OCI-LY1 (cell line): ENCODE results near the gene WFDC1.

ENCODE experiments used
- H2AFZ ChIP-seq: fragments of 200-600 bp; sonication (generic), shearing (Covaris generic); 2 replicates; pipeline ENCODE4 v1.6.0; 2014; ENCODE audit warnings: antibody characterized with exemption, mild to moderate bottlenecking, low read length
- H3F3A ChIP-seq: fragments of 200-600 bp; sonication (generic), shearing (Covaris generic); 2 replicates; pipeline ENCODE4 v1.6.0; 2014; ENCODE audit warnings: mild to moderate bottlenecking, antibody characterized with exemption, low read length, moderate library complexity; ENCODE audit not compliant: insufficient read depth
- H3K27ac ChIP-seq: fragments of 200-600 bp; sonication (generic); 2 replicates; pipeline ENCODE4 v1.5.1; 2014; ENCODE audit warnings: low read length, mixed run types, mild to moderate bottlenecking, low read depth; ENCODE audit not compliant: poor library complexity, severe bottlenecking
- H3K27me3 ChIP-seq: fragments of 200-600 bp; sonication (generic); 2 replicates; pipeline ENCODE4 v1.6.0; 2014; ENCODE audit warnings: antibody characterized with exemption, mild to moderate bottlenecking, low read length, moderate library complexity; ENCODE audit not compliant: insufficient read depth
- H3K36me3 ChIP-seq: fragments of 200-600 bp; sonication (generic); 2 replicates; pipeline ENCODE4 v1.6.1; 2014; ENCODE audit warnings: mild to moderate bottlenecking, antibody characterized with exemption, low read length, moderate library complexity, mixed read lengths; ENCODE audit not compliant: insufficient read depth
- H3K4me1 ChIP-seq: fragments of 200-600 bp; sonication (generic); 2 replicates; pipeline ENCODE4 v1.5.1; 2014; ENCODE audit warnings: mild to moderate bottlenecking, low read length, moderate library complexity; ENCODE audit not compliant: insufficient read depth, severe bottlenecking
- H3K4me2 ChIP-seq: fragments of 200-600 bp; sonication (generic), shearing (Covaris generic); 2 replicates; pipeline ENCODE4 v1.6.1; 2014; ENCODE audit warnings: low read length
- H3K4me3 ChIP-seq: fragments of 200-600 bp; sonication (generic); 2 replicates; pipeline ENCODE4 v1.5.1; 2014; ENCODE audit warnings: low read length, low read depth, mild to moderate bottlenecking, mixed read lengths; ENCODE audit not compliant: poor library complexity, severe bottlenecking
- H3K79me2 ChIP-seq: fragments of 200-600 bp; shearing (Covaris generic); 2 replicates; pipeline ENCODE4 v1.6.1; 2016; ENCODE audit warnings: mixed run types, low read length, mixed read lengths; ENCODE audit not compliant: insufficient read depth
- H3K9ac ChIP-seq: fragments of 200-600 bp; sonication (generic), shearing (Covaris generic); 2 replicates; pipeline ENCODE4 v1.6.1; 2014; ENCODE audit warnings: mild to moderate bottlenecking, low read length, mixed read lengths
- H3K9me2 ChIP-seq: fragments of 200-600 bp; sonication (generic), shearing (Covaris generic); 2 replicates; pipeline ENCODE4 v1.6.1; 2014; ENCODE audit warnings: low read depth, mild to moderate bottlenecking, low read length, mixed read lengths
- H3K9me3 ChIP-seq: fragments of 200-600 bp; shearing (Covaris generic); 2 replicates; pipeline ENCODE4 v1.6.1; 2014; ENCODE audit warnings: low read length, mixed read lengths
- H4K20me1 ChIP-seq: fragments of 200-600 bp; sonication (generic), shearing (Covaris generic); 2 replicates; pipeline ENCODE4 v1.6.0; 2016; ENCODE audit warnings: mild to moderate bottlenecking, low read length; ENCODE audit not compliant: insufficient read depth
- CTCF ChIP-seq: fragments of 200-600 bp; sonication (generic), shearing (Covaris generic); IDR thresholded peaks from 2 replicates; pipeline ENCODE4 v1.5.1; 2017; ENCODE audit warnings: mild to moderate bottlenecking, antibody characterized with exemption, low read length, moderate library complexity, mixed read lengths
- EZH2 ChIP-seq: fragments of 200-600 bp; sonication (generic), shearing (Covaris generic); IDR thresholded peaks from 2 replicates; pipeline ENCODE4 v1.8.0; 2017; ENCODE audit warnings: borderline replicate concordance, mixed run types, mild to moderate bottlenecking, antibody characterized with exemption, low read length, moderate library complexity, mixed read lengths

WFDC1 gene

GRCh38 chr16:84258266-84258665 lies 36.4 kb upstream of the WFDC1 start:
- H4K20me1 ChIP-seq: no peaks in the 10 kb centered on the region
- no peak overlapping the region for H3K27ac ChIP-seq
- no peak overlapping the region for H3K9ac ChIP-seq
- H3K9me2 ChIP-seq: no peaks in the 10 kb centered on the region
- no peaks in the 10 kb centered on the region for H3K9me3 ChIP-seq
- TF ChIP-seq EZH2 (no peak), CTCF (no peak)
- H3K4me2 ChIP-seq: no peak overlapping the region
- no peak overlapping the region for H2AFZ ChIP-seq
- H3K36me3 ChIP-seq: no peaks in the 10 kb centered on the region
- H3K27me3 ChIP-seq: no peaks in the 10 kb centered on the region; the same call in 1 of the 2 replicates
- no peaks in the 10 kb centered on the region for H3K79me2 ChIP-seq
- no peak overlapping the region for H3K4me3 ChIP-seq
- no peaks in the 10 kb centered on the region for H3K4me1 ChIP-seq
- no peaks in the 10 kb centered on the region for H3F3A ChIP-seq

GRCh38 chr16:84259691-84260090 lies 35.0 kb upstream of the WFDC1 start:
- Histone ChIP-seq H3F3A (no peaks in the 10 kb centered on the region), H3K9me2 (no peaks in the 10 kb centered on the region), H3K27me3 (no peaks in the 10 kb centered on the region; the same call in 1 of the 2 replicates), H3K79me2 (no peaks in the 10 kb centered on the region), H4K20me1 (no peaks in the 10 kb centered on the region), H3K4me3 (no peak overlapping the region), H3K27ac (no peak overlapping the region), H3K36me3 (no peaks in the 10 kb centered on the region), H3K4me2 (no peak overlapping the region), H2AFZ (no peak overlapping the region), H3K9ac (no peak overlapping the region), H3K9me3 (no peaks in the 10 kb centered on the region), H3K4me1 (no peaks in the 10 kb centered on the region)
- TF ChIP-seq CTCF (no peak), EZH2 (no peak)

GRCh38 chr16:84260766-84261554 lies 33.7 kb upstream of the WFDC1 start:
- no peaks in the 10 kb centered on the region for H3K9me3 ChIP-seq
- no peaks in the 10 kb centered on the region for H3K36me3 ChIP-seq
- no peak overlapping the region for H3K9ac ChIP-seq
- H3K9me2 ChIP-seq: no peaks in the 10 kb centered on the region
- no peaks in the 10 kb centered on the region for H3F3A ChIP-seq
- no peaks in the 10 kb centered on the region for H4K20me1 ChIP-seq
- H3K27ac ChIP-seq: no peak overlapping the region
- TF ChIP-seq CTCF (no peak), EZH2 (no peak)
- no peak overlapping the region for H2AFZ ChIP-seq
- H3K27me3 ChIP-seq: no peaks in the 10 kb centered on the region; the same call in 1 of the 2 replicates
- no peak overlapping the region for H3K4me2 ChIP-seq
- H3K4me1 ChIP-seq: no peaks in the 10 kb centered on the region
- H3K79me2 ChIP-seq: no peaks in the 10 kb centered on the region
- H3K4me3 ChIP-seq: no peak overlapping the region
